GM12878 (cell line): ENCODE measurements around the gene C3orf33. TPM values are rescaled to one million over a fixed set of nuclear protein-coding genes. Genes with fewer than 3 reads are reported as not detected.

Experiments
- BCL11A ChIP-seq: IDR thresholded peaks from 2 replicates; pipeline ENCODE4 v1.6.1; 2011; ENCODE audit warnings: low read depth, low read length
- CBX5 ChIP-seq: sonication (generic); IDR thresholded peaks from 2 replicates; pipeline ENCODE4 v1.6.1; 2016; ENCODE audit warnings: low read depth, moderate library complexity, mild to moderate bottlenecking, inconsistent platforms
- CHD4 ChIP-seq: fragments of 200-600 bp; sonication (generic); IDR thresholded peaks from 2 replicates; pipeline ENCODE4 v1.6.1; 2016; ENCODE audit warnings: mild to moderate bottlenecking
- EP300 ChIP-seq, 2 experiments: fragments of 150-350 bp in 1 of 2; IDR thresholded peaks; 2 replicates each; pipeline ENCODE4 v1.6.1; 2011 to 2012; ENCODE audit warnings: low read depth in 2 of 2, low read length in 2 of 2, borderline replicate concordance in 1 of 2, improper control_type of control experiment in 1 of 2, inconsistent platforms in 1 of 2; ENCODE audit not compliant: control insufficient read depth in 1 of 2
- HDGF ChIP-seq: fragments of 450-650 bp; IDR thresholded peaks from 2 replicates; pipeline ENCODE4 v1.6.1; 2016; ENCODE audit warnings: antibody characterized with exemption
- MLLT1 ChIP-seq: fragments of 450-650 bp; IDR thresholded peaks from 2 replicates; pipeline ENCODE4 v1.6.1; 2016; ENCODE audit warnings: mild to moderate bottlenecking
- MTA3 ChIP-seq: IDR thresholded peaks from 2 replicates; pipeline ENCODE4 v1.6.1; 2012; ENCODE audit warnings: low read length, inconsistent platforms, borderline replicate concordance
- NKRF ChIP-seq: fragments of 450-650 bp; conservative IDR thresholded peaks from 2 replicates; pipeline ENCODE4 v1.6.1; 2017; ENCODE audit warnings: mild to moderate bottlenecking, moderate library complexity
- PAX5 ChIP-seq: IDR thresholded peaks from 2 replicates; pipeline ENCODE4 v1.6.1; 2011; ENCODE audit warnings: low read depth, low read length, borderline replicate concordance
- POLR2AphosphoS2 ChIP-seq: IDR thresholded peaks from 2 replicates; pipeline ENCODE4 v1.6.1; 2011; ENCODE audit warnings: low read depth, mild to moderate bottlenecking, low read length, improper control_type of control experiment, moderate library complexity
- POLR2AphosphoS5 ChIP-seq: IDR thresholded peaks from 2 replicates; pipeline ENCODE4 v1.6.1; 2011; ENCODE audit warnings: mild to moderate bottlenecking, low read length, inconsistent platforms
- RFX5 ChIP-seq: IDR thresholded peaks from 2 replicates; pipeline ENCODE4 v1.6.1; 2011; ENCODE audit warnings: low read depth, low read length, improper control_type of control experiment
- SMAD5 ChIP-seq: IDR thresholded peaks from 2 replicates; pipeline ENCODE4 v1.6.1; 2016; ENCODE audit warnings: antibody characterized with exemption, low read depth
- USF1 ChIP-seq: IDR thresholded peaks from 2 replicates; pipeline ENCODE4 v1.6.1; 2011; ENCODE audit warnings: borderline replicate concordance, low read depth, mild to moderate bottlenecking, moderate library complexity, mixed read lengths, low read length; ENCODE audit not compliant: insufficient read depth; ENCODE audit errors: extremely low read length
- USF2 ChIP-seq: IDR thresholded peaks from 2 replicates; pipeline ENCODE4 v1.6.1; 2011; ENCODE audit warnings: low read depth, low read length, improper control_type of control experiment, borderline replicate concordance
- YBX1 ChIP-seq: fragments of 450-650 bp; IDR thresholded peaks from 2 replicates; pipeline ENCODE4 v1.6.1; 2016; ENCODE audit warnings: antibody characterized with exemption
- YY1 ChIP-seq: IDR thresholded peaks from 2 replicates; pipeline ENCODE4 v1.6.1; 2011; ENCODE audit warnings: low read depth, mild to moderate bottlenecking, low read length
- ZNF217 ChIP-seq: fragments of 450-650 bp; IDR thresholded peaks from 2 replicates; pipeline ENCODE4 v1.6.1; 2017; ENCODE audit warnings: antibody characterized with exemption, mild to moderate bottlenecking
- ZNF592 ChIP-seq: fragments of 450-650 bp; IDR thresholded peaks from 2 replicates; pipeline ENCODE4 v1.6.1; 2017; ENCODE audit warnings: mild to moderate bottlenecking, moderate library complexity
- ZSCAN29 ChIP-seq: fragments of 450-650 bp; IDR thresholded peaks from 2 replicates; pipeline ENCODE4 v1.6.1; 2017; ENCODE audit warnings: mild to moderate bottlenecking, moderate library complexity
- ZZZ3 ChIP-seq: IDR thresholded peaks from 2 replicates; pipeline ENCODE4 v1.6.1; 2011; ENCODE audit warnings: low read depth; ENCODE audit not compliant: control insufficient read depth, insufficient read length
- polyA plus RNA-seq, 11 experiments: library from polyadenylated mRNA; depleted of rRNA in 4 of 11; unstranded in 6 of 11; stranded (reverse) in 5 of 11; fragments of >200 nt; fragmentation: Nextera tagmentation in 4 of 11; fragmentation: Illumina TruSeq in 1 of 11; extraction: Ambion mirVana in 4 of 11; extraction: Trizol in 1 of 11; gene quantifications; 1 replicate in 1 of 11; 2 replicates in 10 of 11; pipeline versions ENCODE4 v1.2.1 to v1.2.3, GENCODE V29; 2011 to 2016; ENCODE audit warnings: inconsistent platforms in 2 of 11, missing spikeins in 2 of 11, low read depth in 1 of 11
- total RNA-seq, 4 experiments: library from RNA; depleted of rRNA in 3 of 4; stranded (reverse); fragments of >200 nt in 3 of 4; fragmentation: Illumina TruSeq in 1 of 4; extraction: Trizol in 1 of 4; gene quantifications; 2 replicates each; pipeline versions ENCODE4 v1.2.1 to v1.2.3, GENCODE V29; 2013 to 2021

The C3orf33 gene
- total and polyA plus RNA-seq, 10 of the 15 experiments (the other 5 are each of a cell fraction or from before 2014, with no cell fraction given) = 0.35 to 1.7 (median 0.90) TPM

GRCh38 chr3:155805802-155806618 lies at the start of gene C3orf33 (continued):
- TF ChIP-seq ZZZ3 (no peak), CBX5 (no peak), MTA3 (no peak), RFX5 (no peak), HDGF (no peak), ZNF592 (peak; percentile 36; the same call in 1 of the 2 replicates), BCL11A (no peak), PAX5 (no peak), MLLT1 (no peak), USF2 (no peak), SMAD5 (no peak), YY1 (peak; percentile 97), POLR2AphosphoS5 (no peak), ZSCAN29 (no peak), YBX1 (no peak), CHD4 (no peak), EP300 (IDR thresholded peaks at IDR 0.05; ENCODE audit: borderline replicate concordance in 1 of 2, control insufficient read depth in 1 of 2, low read depth in 2 of 2, low read length in 2 of 2) (no peak), ZNF217 (no peak), USF1 (no peak), NKRF (no peak), POLR2AphosphoS2 (no peak)
